Kidney epithelial cell (primary cell): ENCODE data around the gene PLG. TPM values are rescaled to one million over a fixed set of nuclear protein-coding genes. Genes with fewer than 3 reads are reported as not detected.
"Not testable (repeated sequence)": the region's sequence is repeated elsewhere in the genome, so short reads cannot be mapped to it uniquely, and the experiment has no call there.

Experiments
- DNase-seq: peaks from one replicate; pipeline ENCODE4 v3.0.0-alpha.2; 2010; ENCODE audit warnings: low read depth
- H3K27me3 ChIP-seq: 2 replicates; pipeline ENCODE4 v1.6.0; 2011; ENCODE audit warnings: low read length; ENCODE audit not compliant: control insufficient read depth, insufficient read depth
- H3K36me3 ChIP-seq: 2 replicates; pipeline ENCODE4 v1.5.1; 2011; ENCODE audit warnings: low read length; ENCODE audit not compliant: control insufficient read depth, insufficient read depth
- H3K4me3 ChIP-seq: 2 replicates; pipeline ENCODE4 v1.5.1; 2011; ENCODE audit warnings: low read depth, mild to moderate bottlenecking, control low read depth, low read length
- total RNA-seq: library from RNA; depleted of rRNA; stranded (reverse); fragments of >200 nt; gene quantifications from 2 replicates; pipeline ENCODE4 v1.2.3, GENCODE V29; 2015
- TF ChIP-seq, protein P1 (sequence below): IDR thresholded peaks from 2 replicates; pipeline ENCODE4 v1.5.1; 2011; ENCODE audit warnings: mild to moderate bottlenecking, moderate library complexity, low read length, control low read depth, inconsistent platforms; ENCODE audit not compliant: insufficient read depth, poor library complexity, severe bottlenecking

PLG gene
- total RNA-seq, 1 donor from 2014 or later = not detected

DNA sequence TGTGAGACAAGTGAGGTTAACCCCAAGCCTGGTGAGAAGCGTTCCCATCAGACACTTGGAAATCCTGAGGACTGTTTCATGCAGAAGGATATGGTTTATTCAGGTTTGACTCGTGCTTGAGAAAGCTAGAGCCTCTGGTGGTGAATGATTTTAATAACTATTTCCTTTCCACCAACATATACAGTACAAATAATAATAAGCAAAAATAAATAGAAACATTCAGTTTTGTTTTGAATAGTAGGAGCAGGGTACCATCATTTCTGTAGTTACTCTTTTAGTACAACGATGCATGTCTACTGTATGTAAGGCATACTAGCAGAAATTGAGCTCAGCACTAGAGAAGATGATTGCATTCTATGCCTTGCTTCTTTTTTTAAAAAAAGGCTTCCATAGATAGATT, 33.5 kb downstream of the PLG start:
- DNase-seq = no peak
- Histone ChIP-seq H3K27me3 (no peaks in the 10 kb centered on the region), H3K4me3 (no peak overlapping the region), H3K36me3 (no peaks in the 10 kb centered on the region)
- TF ChIP-seq, protein P1, sequence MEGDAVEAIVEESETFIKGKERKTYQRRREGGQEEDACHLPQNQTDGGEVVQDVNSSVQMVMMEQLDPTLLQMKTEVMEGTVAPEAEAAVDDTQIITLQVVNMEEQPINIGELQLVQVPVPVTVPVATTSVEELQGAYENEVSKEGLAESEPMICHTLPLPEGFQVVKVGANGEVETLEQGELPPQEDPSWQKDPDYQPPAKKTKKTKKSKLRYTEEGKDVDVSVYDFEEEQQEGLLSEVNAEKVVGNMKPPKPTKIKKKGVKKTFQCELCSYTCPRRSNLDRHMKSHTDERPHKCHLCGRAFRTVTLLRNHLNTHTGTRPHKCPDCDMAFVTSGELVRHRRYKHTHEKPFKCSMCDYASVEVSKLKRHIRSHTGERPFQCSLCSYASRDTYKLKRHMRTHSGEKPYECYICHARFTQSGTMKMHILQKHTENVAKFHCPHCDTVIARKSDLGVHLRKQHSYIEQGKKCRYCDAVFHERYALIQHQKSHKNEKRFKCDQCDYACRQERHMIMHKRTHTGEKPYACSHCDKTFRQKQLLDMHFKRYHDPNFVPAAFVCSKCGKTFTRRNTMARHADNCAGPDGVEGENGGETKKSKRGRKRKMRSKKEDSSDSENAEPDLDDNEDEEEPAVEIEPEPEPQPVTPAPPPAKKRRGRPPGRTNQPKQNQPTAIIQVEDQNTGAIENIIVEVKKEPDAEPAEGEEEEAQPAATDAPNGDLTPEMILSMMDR = no peak

DNA sequence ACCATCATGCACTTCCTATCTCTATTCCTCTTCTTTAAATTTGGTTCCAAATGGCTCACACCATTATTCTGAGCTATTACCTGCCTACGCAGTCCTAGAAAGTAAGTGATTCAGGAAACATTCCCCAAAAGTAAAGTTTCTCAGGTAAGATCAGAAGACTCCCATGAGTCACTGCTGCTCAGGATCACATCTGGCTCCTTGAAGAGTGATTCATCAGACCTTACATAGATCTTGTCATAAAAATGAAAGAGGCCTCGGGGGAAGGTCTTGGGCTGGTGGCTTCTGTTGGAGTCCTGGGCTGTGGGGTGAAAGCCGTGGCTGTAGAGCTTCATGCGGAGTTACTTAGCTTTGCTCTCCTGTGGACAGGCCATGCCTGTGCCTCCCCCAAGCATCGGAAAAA, 35.9 kb downstream of the PLG start:
- TF ChIP-seq, protein P1 = no peak
- no peak for DNase-seq
- no peaks in the 10 kb centered on the region for H3K36me3 ChIP-seq
- no peaks in the 10 kb centered on the region for H3K27me3 ChIP-seq
- no peak overlapping the region for H3K4me3 ChIP-seq

DNA sequence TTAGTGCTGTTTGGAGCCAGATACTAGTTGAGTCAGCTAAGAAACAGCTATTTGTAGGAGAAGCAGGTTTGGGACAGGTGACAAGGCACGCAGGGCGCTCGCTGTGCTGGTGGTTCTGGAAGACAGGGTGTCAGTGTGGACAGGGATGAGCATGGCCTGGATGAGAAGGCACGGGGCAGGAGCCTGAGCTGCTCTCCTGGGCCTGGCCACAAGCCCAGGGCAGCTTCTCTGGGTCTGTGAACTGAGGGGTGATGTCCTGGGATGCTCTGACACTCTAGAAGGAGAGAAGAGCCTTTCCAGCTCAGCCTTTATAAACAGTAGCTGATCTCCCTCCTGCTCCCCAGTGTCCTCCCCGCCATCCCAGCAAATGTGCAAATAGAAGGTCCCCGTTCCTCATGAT, 37.9 kb downstream of the PLG start:
- TF ChIP-seq, protein P1 = no peak
- no peaks in the 10 kb centered on the region for H3K27me3 ChIP-seq

DNA sequence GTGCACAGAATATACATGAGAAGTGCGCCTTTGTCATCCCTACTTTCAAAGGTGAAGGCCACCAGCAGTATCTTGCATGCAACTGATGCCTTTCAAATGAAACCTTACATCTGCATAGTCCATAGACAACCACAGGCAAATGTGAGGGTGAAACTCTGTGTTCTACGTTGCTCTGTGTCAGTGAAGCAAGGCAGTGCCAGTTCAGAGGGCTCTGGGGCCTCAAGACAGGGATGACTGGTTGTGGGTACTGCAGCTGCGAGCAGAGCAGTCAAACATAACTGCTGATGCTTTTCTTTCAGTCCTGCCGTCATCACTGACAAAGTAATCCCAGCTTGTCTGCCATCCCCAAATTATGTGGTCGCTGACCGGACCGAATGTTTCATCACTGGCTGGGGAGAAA, 39.0 kb downstream of the PLG start:
- H3K27me3 ChIP-seq, H3K36me3 ChIP-seq, H3K4me3 ChIP-seq, DNase-seq: not testable (repeated sequence)

More for the DNA sequence above, 37.9 kb downstream of the PLG start:
- no peak for DNase-seq
- Histone ChIP-seq H3K4me3 (no peak overlapping the region), H3K36me3 (no peaks in the 10 kb centered on the region)

DNA sequence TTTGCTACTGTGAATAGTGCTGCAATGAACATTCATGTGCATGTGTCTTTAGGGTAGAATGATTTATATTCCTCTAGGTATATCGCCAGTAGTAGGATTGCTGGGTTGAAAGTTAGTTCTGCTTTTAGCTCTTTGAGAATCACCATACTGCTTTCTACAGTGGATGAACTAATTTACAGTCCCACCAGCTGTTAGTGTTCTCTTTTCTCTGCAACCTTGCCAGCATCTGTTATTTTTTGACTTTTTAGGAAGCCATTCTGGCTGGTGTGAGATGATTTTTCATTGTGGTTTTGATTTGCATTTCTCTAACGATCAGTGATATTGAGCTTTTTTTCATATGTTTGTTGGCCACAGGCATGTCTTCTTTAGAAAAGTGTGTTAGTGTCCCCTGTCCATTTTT, 40.0 kb downstream of the PLG start:
- Histone ChIP-seq H3K27me3 (no peaks in the 10 kb centered on the region), H3K4me3 (no peak overlapping the region), H3K36me3 (no peaks in the 10 kb centered on the region)
- DNase-seq = no peak
- TF ChIP-seq, protein P1 = no peak

DNA sequence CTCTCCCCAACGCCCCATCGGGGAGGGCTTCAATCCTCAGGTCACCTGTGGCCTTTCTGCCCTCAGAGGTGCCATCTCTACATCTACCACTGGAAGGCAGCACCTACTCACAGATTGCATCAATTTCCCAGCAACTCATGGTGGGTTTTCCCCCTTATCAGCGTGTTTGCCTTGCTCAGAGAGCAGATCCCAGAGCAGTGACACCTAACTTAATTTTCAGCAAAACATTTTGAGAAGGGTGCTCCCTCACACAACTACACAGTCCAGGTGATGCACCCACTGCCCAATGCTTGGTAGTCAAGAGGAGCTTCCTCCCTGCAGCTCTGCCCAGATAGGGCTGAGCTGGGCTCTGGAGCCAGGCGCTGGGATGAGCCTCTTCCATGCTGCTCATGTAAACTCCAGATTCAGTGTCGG, 48.2 kb downstream of the PLG start:
- no peak overlapping the region for H3K4me3 ChIP-seq
- no peaks in the 10 kb centered on the region for H3K27me3 ChIP-seq
- no peak for DNase-seq
- TF ChIP-seq, protein P1 = peak; percentile 22
- no peaks in the 10 kb centered on the region for H3K36me3 ChIP-seq

DNA sequence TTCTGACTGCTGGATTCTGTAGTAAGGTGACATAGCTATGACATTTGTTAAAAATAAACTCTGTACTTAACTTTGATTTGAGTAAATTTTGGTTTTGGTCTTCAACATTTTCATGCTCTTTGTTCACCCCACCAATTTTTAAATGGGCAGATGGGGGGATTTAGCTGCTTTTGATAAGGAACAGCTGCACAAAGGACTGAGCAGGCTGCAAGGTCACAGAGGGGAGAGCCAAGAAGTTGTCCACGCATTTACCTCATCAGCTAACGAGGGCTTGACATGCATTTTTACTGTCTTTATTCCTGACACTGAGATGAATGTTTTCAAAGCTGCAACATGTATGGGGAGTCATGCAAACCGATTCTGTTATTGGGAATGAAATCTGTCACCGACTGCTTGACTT, 51.2 kb downstream of the PLG start:
- not testable (repeated sequence) for DNase-seq, H3K36me3 ChIP-seq, H3K27me3 ChIP-seq, H3K4me3 ChIP-seq
